Kidney (tissue), 14 donors: Measurements from ENCODE around the gene TMEM88. TPM values are rescaled to one million over a fixed set of nuclear protein-coding genes. Genes with fewer than 3 reads are reported as not detected.

Source experiments
- DNase-seq, 5 donors: peaks; one replicate each; pipeline ENCODE4 v3.0.0-alpha.2; 2013 to 2020
- FAIRE-seq: peaks from 2 replicates; lab custom pipeline; 2012; peaks lifted over from hg19 to GRCh38; lab: Jason Lieb, UNC
- H3K27ac ChIP-seq, 2 donors: one replicate each; pipeline ENCODE4 v1.7.0; 2013; ENCODE audit warnings: low read depth in 2 of 2, low read length in 2 of 2, inconsistent platforms in 1 of 2
- H3K27me3 ChIP-seq: one replicate; pipeline ENCODE4 v1.7.1; 2013; ENCODE audit warnings: low read length, inconsistent platforms; ENCODE audit not compliant: control insufficient read depth, insufficient read depth
- H3K36me3 ChIP-seq, 3 donors: one replicate each; pipeline versions ENCODE4 v1.7.0 to v1.7.1; 2013; ENCODE audit warnings: low read length in 3 of 3, control low read depth in 1 of 3, inconsistent platforms in 1 of 3; ENCODE audit not compliant: insufficient read depth in 3 of 3, control insufficient read depth in 2 of 3
- H3K4me1 ChIP-seq, 3 donors: one replicate each; pipeline versions ENCODE4 v1.7.0 to v1.7.1; 2013; ENCODE audit warnings: low read length in 3 of 3, inconsistent platforms in 1 of 3, low read depth in 1 of 3; ENCODE audit not compliant: control insufficient read depth in 2 of 3, insufficient read depth in 2 of 3
- H3K4me3 ChIP-seq, 3 donors: one replicate each; pipeline versions ENCODE4 v1.7.0 to v1.8.1; 2013; ENCODE audit warnings: low read length in 3 of 3, control low read depth in 1 of 3, inconsistent platforms in 1 of 3
- H3K9ac ChIP-seq, 3 donors: one replicate each; pipeline versions ENCODE4 v1.7.0 to v1.7.1; 2013; ENCODE audit warnings: low read length in 3 of 3, control low read depth in 1 of 3, inconsistent platforms in 1 of 3
- H3K9me3 ChIP-seq, 3 donors: one replicate each; pipeline versions ENCODE4 v1.7.0 to v1.7.1; 2013; ENCODE audit warnings: low read length in 3 of 3, control low read depth in 1 of 3, inconsistent platforms in 1 of 3; ENCODE audit not compliant: control insufficient read depth in 2 of 3, insufficient read depth in 1 of 3
- intact Hi-C: fragments of 100-400 bp; cut with DNase I; formaldehyde crosslinking; loops from one replicate; pipeline ENCODE4 v1.11.1; 2022
- polyA plus RNA-seq: library from polyadenylated mRNA; stranded (reverse); fragments of 350-450 nt; fragmentation: Illumina TruSeq; extraction: RNeasy Lipid Tissue Mini Kit (QIAGEN cat#74804); gene quantifications from one replicate; pipeline ENCODE4 v1.2.3, GENCODE V29; 2014; ENCODE audit warnings: low read depth, low replicate concordance; ENCODE audit not compliant: insufficient read depth
- total RNA-seq: library from RNA; stranded (reverse); fragmentation: NEBNext Ultra II Directional; extraction: Animal tissue kit (Norgen Biotek cat#: 25700); gene quantifications from one replicate; pipeline ENCODE4 v1.2.1, GENCODE V29; 2021
- TF ChIP-seq, protein P1 (sequence below): IDR thresholded peaks from 3 replicates; pipeline ENCODE4 v1.5.1; 2012; ENCODE audit warnings: mild to moderate bottlenecking, moderate library complexity, borderline replicate concordance; ENCODE audit not compliant: insufficient read depth; ENCODE audit errors: extremely low read depth
- donor health status: control.
- donor health status: control.
- donor health status: control.
- donor health status: control.
- donor health status: control.
- donor health status: DM: yes; HTN: yes; CAD: no.
- donor health status: Normal renal cell carcinoma (clear cell type).

The TMEM88 gene
- total and polyA plus RNA-seq, 2 donors from 2014 or later = 17.6 to 59.8 TPM

DNA sequence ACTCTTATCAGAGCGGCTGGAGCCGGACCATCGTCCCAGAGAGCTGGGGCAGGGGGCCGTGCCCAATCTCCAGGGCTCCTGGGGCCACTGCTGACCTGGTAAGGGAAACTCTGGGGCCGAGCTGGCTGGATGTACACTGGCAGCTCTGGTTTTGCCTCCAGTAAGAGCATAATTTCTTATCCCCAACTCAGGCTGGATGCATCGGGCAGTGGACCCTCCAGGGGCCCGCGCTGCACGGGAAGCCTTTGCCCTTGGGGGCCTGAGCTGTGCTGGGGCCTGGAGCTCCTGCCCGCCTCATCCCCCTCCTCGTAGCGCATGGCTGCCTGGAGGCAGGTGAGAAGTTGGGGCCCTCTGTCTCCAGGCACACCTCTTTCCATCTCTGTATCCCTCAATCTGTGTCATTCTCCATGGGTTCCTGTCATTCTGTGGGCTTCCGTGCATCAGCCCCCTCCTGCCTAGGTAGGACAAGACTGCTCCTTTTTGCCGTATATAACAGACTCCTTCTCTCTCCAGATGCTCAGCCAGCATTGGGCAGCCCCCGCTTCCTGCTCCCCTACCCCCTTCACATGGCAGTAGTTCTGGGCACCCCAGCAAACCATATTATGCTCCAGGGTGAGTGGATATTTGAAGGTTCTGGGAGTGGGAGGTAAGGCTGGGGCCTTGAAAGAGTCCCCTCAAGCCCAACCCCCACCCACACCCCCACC, 9.4 kb upstream of the TMEM88 start:
- intact Hi-C loops = no loop called here
- TF ChIP-seq, protein P1, sequence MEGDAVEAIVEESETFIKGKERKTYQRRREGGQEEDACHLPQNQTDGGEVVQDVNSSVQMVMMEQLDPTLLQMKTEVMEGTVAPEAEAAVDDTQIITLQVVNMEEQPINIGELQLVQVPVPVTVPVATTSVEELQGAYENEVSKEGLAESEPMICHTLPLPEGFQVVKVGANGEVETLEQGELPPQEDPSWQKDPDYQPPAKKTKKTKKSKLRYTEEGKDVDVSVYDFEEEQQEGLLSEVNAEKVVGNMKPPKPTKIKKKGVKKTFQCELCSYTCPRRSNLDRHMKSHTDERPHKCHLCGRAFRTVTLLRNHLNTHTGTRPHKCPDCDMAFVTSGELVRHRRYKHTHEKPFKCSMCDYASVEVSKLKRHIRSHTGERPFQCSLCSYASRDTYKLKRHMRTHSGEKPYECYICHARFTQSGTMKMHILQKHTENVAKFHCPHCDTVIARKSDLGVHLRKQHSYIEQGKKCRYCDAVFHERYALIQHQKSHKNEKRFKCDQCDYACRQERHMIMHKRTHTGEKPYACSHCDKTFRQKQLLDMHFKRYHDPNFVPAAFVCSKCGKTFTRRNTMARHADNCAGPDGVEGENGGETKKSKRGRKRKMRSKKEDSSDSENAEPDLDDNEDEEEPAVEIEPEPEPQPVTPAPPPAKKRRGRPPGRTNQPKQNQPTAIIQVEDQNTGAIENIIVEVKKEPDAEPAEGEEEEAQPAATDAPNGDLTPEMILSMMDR = no peak
- DNase-seq (peak in 1 of 5 donors; percentile 62), FAIRE-seq (no peak)
- Histone ChIP-seq H3K27ac (peak overlapping the region; percentile 97 to 99), H3K36me3 (peaks cover 0 to 19% (median 17%) of the 10 kb centered on the region in 3 donors), H3K9me3 (no peaks in the 10 kb centered on the region), H3K9ac (peak overlapping the region in 1 of 3 donors; percentile 58), H3K27me3 (no peaks in the 10 kb centered on the region), H3K4me3 (peak overlapping the region in 1 of 3 donors; percentile 94), H3K4me1 (peaks cover 7 to 21% (median 8%) of the 10 kb centered on the region in 3 donors)

DNA sequence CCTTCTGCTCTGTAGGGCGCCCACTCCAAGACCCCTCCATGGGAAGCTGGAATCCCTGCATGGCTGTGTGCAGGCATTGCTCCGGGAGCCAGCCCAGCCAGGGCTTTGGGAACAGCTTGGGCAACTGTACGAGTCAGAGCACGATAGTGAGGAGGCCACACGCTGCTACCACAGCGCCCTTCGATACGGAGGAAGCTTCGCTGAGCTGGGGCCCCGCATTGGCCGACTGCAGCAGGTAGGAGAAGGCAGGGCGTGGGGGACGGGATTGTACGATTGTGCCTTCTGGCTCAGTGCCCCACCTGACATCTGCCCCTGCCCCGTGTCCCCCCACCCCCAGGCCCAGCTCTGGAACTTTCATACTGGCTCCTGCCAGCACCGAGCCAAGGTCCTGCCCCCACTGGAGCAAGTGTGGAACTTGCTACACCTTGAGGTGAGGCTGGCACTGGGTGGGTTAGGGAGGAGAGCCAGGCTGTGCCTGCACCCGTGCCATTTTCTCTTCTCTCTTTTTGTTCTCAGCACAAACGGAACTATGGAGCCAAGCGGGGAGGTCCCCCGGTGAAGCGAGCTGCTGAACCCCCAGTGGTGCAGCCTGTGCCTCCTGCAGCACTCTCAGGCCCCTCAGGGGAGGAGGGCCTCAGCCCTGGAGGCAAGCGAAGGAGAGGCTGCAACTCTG, 8.7 kb upstream of the TMEM88 start:
- TF ChIP-seq, protein P1 = no peak
- no peak overlapping the region for H3K27ac ChIP-seq
- intact Hi-C loops = no loop called here
- H3K9me3 ChIP-seq = no peaks in the 10 kb centered on the region
- H3K36me3 ChIP-seq = peaks cover 1 to 25% (median 18%) of the 10 kb centered on the region in 3 donors
- H3K9ac ChIP-seq = no peak overlapping the region
- H3K27me3 ChIP-seq = no peaks in the 10 kb centered on the region
- DNase-seq (peak in 1 of 5 donors; percentile 55), FAIRE-seq (no peak)
- no peak overlapping the region for H3K4me3 ChIP-seq
- H3K4me1 ChIP-seq = peaks cover 2 to 15% (median 8%) of the 10 kb centered on the region in 3 donors

DNA sequence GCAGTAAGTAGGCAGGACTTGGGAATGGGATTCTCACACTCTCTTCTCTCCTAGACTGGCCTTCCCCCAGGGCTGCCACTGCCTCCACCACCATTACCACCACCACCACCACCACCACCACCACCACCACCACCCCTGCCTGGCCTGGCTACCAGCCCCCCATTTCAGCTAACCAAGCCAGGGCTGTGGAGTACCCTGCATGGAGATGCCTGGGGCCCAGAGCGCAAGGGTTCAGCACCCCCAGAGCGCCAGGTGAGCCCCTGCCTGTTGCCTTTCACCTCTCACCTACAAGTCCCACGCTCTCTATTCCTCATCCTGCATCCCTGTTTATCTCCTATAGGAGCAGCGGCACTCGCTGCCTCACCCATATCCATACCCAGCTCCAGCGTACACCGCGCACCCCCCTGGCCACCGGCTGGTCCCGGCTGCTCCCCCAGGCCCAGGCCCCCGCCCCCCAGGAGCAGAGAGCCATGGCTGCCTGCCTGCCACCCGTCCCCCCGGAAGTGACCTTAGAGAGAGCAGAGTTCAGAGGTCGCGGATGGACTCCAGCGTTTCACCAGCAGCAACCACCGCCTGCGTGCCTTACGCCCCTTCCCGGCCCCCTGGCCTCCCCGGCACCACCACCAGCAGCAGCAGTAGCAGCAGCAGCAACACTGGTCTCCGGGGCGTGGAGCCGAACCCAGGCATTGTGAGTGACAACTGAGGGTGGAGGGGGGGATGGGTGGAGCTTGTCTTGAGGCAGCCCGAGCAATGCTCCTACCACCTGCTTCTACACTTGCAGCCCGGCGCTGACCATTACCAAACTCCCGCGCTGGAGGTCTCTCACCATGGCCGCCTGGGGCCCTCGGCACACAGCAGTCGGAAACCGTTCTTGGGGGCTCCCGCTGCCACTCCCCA, 7.9 kb upstream of the TMEM88 start:
- Histone ChIP-seq H3K9me3 (no peaks in the 10 kb centered on the region), H3K4me1 (peaks cover 0 to 17% (median 8%) of the 10 kb centered on the region in 3 donors), H3K9ac (no peak overlapping the region), H3K27me3 (no peaks in the 10 kb centered on the region), H3K4me3 (no peak overlapping the region), H3K27ac (no peak overlapping the region), H3K36me3 (peaks cover 2 to 32% (median 18%) of the 10 kb centered on the region in 3 donors)
- TF ChIP-seq, protein P1 = no peak
- intact Hi-C loops = no loop called here
- FAIRE-seq = no peak
- DNase-seq = peak in 2 of 5 donors; percentile 65 to 83
